B cell (primary cell): ENCODE results near the gene ADGRD1.

Experiments used
- EZH2 ChIP-seq: IDR thresholded peaks from 2 replicates; pipeline ENCODE4 v1.6.1; 2012; ENCODE audit warnings: borderline replicate concordance, low read depth, mild to moderate bottlenecking, moderate library complexity, low read length; ENCODE audit not compliant: insufficient read depth, poor library complexity, severe bottlenecking
- TF ChIP-seq, protein P1 (sequence below): fragments of 200-600 bp; IDR thresholded peaks from one replicate; pipeline ENCODE4 v1.8.0; 2022; ENCODE audit warnings: antibody characterized with exemption, mild to moderate bottlenecking

DNA sequence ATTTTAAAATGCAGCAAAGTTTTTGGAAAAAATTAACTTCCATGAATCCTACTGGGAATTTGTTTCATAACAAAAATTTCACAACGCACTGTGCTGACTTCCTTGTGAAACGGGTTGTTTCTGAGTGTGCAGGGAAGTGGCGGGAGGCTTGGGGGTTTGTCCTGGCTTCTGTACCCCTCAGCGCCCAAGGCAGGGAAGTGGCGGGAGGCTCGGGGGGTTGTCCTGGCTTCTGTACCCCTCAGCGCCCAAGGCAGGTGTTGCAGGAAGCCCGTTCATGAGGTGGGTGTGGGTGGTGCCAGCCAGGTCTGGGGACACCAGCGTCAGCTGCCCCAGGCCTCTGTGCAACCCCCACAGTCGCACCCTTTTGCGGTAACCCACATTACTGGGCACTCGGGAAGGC, 25.1 kb downstream of the ADGRD1 start:
- no peak for TF ChIP-seq EZH2
- TF ChIP-seq, protein P1, sequence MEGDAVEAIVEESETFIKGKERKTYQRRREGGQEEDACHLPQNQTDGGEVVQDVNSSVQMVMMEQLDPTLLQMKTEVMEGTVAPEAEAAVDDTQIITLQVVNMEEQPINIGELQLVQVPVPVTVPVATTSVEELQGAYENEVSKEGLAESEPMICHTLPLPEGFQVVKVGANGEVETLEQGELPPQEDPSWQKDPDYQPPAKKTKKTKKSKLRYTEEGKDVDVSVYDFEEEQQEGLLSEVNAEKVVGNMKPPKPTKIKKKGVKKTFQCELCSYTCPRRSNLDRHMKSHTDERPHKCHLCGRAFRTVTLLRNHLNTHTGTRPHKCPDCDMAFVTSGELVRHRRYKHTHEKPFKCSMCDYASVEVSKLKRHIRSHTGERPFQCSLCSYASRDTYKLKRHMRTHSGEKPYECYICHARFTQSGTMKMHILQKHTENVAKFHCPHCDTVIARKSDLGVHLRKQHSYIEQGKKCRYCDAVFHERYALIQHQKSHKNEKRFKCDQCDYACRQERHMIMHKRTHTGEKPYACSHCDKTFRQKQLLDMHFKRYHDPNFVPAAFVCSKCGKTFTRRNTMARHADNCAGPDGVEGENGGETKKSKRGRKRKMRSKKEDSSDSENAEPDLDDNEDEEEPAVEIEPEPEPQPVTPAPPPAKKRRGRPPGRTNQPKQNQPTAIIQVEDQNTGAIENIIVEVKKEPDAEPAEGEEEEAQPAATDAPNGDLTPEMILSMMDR, result no peak
